Activated CD4-positive, alpha-beta T cell treated with anti-CD3 and anti-CD28 coated beads, Interleukin-2, amount 50 U/mL, for 1 hour (primary cell): Measurements from ENCODE around the gene CLECL1.
A peak's percentile ranks its signal among the peaks of the same experiment; 100 is the strongest.
"Not testable (repeated sequence)": the region's sequence is repeated elsewhere in the genome, so short reads cannot be mapped to it uniquely, and the experiment has no call there.

Source experiments
- DNase-seq: peaks from one replicate; pipeline ENCODE4 v3.0.0-alpha.2; 2020

Gene CLECL1

DNA sequence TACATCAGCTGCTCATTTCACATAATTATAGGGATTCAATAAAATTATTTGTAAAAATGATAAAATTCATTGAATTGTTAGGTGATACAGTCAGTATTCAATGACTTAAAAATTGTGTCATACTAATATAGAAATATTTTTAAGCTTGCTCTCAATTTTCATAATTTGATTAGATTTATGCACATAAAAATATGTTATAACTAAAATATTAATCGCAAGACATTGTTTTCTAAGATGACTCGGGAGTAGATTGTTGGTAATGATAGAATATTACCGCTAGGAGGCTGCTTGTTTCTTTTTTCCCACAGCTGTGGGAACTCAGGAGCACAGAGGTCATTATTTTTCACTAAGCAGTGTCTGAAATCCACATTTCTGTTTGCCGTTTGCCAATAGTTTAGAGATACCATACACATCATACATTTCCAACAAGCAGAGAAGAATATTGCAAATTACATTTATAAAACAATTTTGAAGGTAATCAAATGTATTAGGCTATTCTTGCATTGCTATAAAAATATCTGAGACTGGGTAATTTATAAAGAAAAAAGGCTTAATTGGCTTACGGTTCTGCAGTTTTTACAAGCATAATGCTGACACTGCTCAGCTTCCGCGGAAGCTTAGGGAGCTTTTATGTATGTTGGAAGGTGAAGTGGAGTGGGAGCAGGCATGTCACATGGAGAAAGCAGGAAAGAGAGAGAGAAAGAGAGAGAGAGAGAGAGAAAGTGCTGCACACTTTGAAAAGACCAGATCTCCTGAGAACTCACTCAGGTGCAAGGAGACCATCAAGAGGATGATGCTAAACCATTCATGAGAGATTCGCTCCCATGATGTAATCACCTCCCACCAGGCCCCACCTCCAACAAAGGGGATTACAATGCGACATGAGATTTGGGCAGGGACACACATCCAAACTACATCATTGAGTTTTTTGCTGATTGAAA, 18.6 kb upstream of the CLECL1 start:
- peak; percentile 57 for DNase-seq

DNA sequence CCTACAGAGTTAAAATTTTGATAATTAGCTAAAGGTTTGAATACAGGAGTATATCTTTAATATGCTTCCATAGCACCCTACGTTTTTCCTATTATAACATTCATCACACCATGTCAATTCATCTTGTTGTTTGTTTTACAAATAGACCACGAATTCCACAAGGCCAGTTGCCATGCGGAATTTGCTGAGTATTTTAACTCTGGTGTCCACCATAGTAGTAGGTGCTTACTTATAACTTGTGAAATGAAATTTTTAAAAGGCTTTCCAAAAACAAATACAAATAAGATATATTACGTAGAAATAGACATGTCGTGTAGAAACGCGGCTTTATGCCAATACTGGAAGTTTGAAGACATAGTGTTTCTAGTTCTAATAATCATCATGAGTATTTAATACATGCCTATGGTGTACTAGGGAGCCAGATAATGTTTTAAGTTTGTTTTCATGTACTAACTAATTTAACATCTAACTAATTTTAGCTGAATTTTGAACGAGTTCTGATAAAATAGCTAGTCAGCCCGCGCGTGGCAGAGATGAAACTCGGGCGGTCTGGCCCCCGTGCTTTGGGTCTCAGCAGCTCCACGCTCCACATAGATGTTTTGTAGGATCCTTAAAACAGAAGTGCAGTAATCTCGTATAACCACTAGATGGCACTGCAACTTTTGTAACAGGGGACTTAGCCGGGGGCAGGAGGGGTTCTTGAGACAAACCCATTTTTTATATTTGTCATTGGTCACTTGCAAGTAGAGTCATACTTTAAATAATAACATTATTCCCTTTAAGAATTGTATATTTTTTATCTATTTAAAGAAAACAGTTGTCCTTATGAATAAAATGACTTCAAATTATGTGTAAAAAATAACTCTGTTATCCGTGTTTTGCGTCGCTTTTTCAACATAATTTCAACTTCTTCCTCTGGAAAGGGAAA, 17.6 kb upstream of the CLECL1 start:
- peak; percentile 46 for DNase-seq

- DNase-seq, result no peak
These were observed 16.7 kb upstream of the CLECL1 start for GRCh38 chr12:9749640-9750039.

GRCh38 chr12:9745199-9745598, 12.3 kb upstream of the CLECL1 start:
- DNase-seq, result no peak

GRCh38 chr12:9742661-9743060, 9.8 kb upstream of the CLECL1 start:
- DNase-seq, result peak; percentile 30

DNA sequence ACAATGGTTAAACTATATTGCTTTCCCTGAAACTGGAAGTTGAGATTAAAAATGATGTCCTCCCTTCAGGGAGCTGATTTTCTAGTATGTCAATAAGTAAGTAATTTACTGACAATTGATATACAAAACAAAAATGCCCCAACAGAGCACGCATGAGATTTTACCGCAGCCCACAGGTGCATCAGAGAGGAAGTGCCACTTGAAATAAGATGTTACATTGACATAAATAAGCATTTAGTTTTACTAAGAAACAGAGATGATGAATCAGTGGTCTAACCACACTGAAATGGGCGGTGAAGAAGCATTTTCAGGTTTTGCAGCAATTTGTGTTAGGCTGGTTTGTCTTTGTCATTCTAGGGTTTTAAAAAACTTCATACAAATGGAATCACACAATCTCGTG, 8.8 kb upstream of the CLECL1 start:
- DNase-seq, result peak; percentile 63

DNA sequence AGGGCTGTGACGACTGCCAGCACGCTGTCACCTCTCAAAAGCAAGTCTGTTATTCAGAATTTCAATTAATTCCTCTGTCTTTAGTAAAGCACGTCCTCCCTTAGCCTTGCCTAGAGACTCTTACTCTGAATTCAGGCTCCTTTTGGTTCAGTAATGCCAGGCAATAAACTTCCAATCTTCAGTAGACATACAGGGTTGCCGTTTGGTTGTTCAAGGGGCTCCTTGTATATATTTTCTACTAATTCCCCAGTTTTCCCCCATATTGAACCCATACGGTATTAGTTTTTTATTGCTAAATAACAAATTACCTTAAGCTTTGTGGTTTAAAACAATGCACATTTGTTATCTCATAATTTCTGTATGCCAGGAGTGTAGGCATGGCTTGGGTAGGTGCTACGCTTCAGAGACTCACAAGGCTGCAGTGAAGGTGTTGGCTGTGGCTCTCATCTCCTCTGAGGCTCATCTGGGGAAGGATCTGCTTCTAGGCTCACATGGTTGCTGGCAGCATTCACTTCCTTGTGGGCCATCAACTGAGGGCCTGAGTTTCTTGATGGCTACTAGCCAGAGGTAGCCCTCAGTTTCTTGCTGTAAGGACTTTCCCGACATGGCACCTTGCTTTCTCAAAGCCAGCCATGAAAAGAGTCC, 7.3 kb upstream of the CLECL1 start:
- DNase-seq, result no peak

GRCh38 chr12:9739404-9740105, 6.7 kb upstream of the CLECL1 start:
- DNase-seq, result not testable (repeated sequence)

DNA sequence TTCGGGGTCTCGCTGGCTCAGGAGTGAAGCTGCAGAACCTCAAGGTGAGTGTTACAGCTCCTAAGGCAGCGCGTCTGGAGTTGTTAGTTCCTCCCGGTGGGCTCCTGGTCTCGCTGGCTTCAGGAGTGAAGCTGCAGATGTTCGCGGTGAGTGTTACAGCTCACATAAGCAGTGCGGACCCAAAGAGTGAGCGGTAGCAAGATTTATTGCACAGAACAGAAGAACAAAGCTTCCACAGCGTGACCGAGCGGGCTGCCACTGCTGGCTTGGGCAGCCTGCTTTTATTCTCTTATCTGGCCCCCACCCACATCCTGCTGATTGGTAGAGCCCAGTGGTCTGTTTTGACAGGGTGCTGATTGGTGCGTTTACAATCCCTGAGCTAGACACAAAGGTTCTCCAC, 6.0 kb upstream of the CLECL1 start:
- DNase-seq, result not testable (repeated sequence)

DNA sequence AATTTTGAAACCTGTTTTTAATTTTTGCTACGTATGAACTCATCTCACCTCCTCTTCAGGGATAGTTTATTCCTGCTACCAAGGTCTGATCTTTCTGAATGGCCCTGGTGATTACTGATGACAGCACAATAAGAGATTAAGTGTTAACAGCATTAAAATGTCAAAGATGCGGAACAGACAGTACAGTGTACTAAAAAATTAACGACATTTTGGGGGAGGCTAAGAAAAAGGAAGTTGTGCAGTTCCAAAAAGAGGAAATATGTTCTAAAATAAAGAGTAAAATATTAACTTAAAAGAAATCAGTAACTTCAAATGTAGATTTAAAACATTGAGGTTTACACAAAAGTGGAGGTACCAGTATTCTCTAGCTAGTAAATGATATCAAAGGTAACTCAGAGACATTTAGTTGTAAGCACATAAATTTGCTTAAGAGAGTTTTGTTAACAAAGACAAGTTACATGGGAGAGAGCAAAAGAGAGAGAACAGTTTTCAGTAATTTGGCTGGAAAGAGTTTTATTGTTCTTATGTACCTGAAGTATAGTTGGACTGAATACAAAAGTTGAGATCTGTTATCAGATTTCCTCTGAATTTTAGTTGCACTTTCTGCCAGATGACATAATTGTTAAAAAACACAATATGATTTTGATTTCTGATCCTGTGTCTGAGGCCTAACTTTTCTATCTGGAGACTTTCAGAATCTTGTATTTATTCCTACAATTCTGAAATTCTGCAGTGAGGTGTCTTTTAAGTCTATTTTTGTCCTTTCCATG, 4.2 kb upstream of the CLECL1 start:
- DNase-seq, result no peak

- no peak for DNase-seq
These were observed 2.7 kb upstream of the CLECL1 start for GRCh38 chr12:9735601-9736000.

DNA sequence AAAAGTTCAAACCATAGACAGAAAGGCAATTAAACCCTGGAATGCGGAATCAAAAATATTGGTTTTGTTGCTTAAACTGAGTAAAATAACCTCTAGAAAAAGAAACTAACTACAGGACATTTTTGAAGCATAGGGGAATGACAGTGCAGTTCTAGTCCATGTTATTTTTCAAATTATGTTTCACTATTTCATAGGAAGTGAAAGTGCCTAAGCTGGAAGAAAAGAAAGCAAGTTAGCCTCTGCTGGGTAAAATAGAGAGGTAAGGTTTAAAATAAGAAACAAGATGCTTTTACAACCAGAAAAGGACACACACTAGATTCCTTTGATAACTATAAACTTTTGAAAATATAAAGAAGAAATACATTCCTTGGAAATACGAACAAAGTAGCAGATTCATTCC, 1.1 kb downstream of the CLECL1 start:
- DNase-seq, result no peak

DNA sequence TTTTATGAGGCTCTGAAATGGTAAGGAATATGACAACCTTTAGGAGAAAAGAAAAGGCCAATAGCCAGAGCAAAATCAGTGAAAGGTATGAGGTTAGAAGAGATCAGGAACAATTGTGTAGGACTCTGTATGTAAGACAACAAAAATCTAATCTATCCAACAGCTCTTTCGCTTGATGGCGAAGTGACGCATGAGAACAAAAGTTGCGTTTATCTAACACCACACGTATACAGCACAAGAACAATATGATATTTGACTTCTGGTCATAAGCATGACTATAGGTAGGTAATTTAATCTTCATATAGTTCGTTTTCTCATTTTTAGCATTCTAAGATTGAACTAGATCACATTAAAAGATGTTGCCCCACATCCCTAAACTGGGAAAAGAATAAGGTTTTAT, 1.5 kb downstream of the CLECL1 start:
- no peak for DNase-seq

DNA sequence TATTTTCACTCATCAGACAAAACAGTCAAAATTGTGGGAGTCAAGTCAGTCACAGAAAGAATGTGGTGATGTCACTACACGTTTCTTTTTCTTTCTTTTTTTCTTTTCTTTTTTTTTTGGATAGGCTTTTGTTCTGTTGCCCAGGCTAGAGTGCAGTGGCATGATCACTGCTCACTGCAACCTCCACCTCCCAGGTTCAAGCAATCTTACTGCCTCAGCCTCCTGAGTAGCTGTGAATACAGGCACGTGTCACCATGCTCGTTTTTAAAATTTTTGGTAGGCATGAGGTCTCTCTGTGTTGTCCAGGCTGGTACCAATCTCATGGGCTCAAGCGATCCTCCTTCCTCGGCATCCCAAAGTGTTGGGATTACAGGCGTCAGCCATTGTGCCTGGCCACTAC, 2.3 kb downstream of the CLECL1 start:
- no peak for DNase-seq

- no peak for DNase-seq
These were observed 2.9 kb downstream of the CLECL1 start for GRCh38 chr12:9730011-9730410.

- DNase-seq, result no peak
These were observed 3.8 kb downstream of the CLECL1 start for GRCh38 chr12:9729082-9729481.

DNA sequence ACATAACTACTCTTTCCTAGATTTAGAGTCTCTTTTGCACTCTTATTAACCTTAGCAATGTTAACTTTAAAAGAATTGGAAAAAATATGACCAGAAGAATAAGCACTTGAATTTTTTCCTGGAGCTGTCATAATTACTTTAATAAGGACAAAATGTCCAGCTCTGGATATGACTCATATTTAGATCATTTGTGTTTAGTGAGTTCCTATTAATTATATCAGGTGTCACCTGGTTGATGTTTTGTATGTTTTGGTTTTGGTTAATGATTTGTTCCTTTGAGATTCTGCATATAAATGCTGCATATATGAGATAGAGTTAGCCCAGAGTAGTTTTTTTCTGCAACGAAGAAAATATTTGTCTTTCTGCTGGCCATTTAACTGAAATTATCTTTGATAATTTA, 5.1 kb downstream of the CLECL1 start:
- no peak for DNase-seq

DNA sequence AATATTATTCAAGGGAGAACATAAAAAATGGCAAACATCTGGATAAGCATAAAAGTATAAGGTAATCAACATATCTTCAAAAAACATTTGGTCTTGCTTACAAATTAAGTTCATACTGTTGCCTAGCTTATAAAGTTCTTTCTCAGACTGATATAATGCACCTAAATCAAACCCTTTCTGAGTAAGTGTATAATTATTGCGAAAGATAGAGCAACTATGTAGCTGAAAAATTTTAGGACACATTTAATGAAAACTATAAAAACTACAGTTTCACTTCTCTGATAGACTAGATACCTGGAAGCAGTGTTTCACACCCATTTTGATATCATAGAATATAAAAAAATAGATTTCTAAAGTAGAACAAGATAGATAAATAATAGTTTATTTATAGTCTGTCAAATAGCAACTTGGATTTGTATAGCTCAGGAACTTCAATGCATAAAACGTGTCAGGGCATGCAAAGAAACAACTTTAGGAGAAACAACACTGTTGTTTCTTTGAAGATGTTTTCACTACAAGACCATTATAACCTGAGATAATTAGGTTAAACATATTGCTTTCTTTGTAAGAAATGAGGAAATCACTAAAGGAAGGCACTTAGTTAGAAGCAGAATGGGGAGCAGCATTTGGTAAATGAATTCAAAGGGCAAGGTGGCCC, 7.6 kb downstream of the CLECL1 start:
- DNase-seq, result no peak

GRCh38 chr12:9724023-9724422, 8.9 kb downstream of the CLECL1 start:
- no peak for DNase-seq

DNA sequence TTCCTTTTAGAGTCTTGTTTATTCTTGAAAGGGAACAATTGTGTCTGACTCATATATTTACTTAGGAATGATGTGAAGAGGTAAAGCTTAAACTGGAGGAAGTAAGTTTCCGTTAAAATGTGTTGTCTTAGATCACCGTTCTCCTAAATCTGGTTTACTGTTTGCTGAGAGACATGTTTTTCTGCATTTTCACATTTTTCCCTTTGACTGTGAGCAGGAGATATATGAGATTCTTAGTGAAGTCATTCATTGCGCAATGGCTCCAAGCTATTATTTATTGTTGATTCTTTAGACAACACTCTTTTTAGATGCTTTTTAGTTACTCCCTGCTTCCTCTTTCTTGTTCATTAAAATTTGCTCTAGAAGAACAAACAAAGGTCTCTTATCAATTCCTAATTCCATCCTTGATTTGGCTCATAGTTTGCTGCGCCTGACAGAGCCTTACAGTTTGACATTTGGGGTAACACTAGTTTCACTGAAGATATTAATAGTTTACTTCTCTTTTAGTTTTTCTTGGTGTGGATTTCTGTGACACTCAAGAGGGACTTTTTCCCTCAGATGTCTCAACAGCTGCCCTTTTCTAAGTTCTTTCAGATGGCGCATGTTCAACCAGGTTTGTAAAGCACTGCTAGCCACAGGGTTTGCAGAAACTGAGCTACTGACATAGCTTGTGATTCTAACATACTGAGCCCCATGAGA, 11.4 kb downstream of the CLECL1 start:
- no peak for DNase-seq

DNA sequence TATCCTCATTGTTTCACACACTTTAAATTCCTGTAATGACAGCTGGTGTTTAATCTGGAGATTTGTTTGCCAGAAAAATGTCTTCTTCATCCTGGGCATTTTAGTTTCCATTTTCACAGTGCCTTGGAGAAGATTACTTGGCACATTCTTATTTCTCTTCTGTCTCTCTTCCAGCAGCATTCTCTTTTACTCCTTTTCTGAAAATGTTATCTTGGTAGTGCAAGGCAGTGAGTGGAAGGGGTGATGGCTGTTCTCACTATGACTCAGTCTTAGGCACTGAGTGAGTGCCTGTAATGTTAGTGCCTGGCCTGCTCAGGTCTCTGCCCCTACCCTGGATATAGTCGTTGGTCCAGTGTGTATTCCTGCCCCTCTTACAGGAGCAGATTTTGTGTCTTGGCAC, 13.1 kb downstream of the CLECL1 start:
- DNase-seq, result no peak
